VCaP (cell line): ENCODE measurements around the gene NHERF1.

Source experiments
- H3K27ac ChIP-seq: fragments of 450-650 bp; 2 replicates; pipeline ENCODE4 v1.5.1; 2017
- TF ChIP-seq, protein P1 (sequence below): fragments of 450-650 bp; conservative IDR thresholded peaks from 2 replicates; pipeline ENCODE4 v1.5.1; 2017; ENCODE audit warnings: mild to moderate bottlenecking, moderate library complexity

The NHERF1 gene

DNA sequence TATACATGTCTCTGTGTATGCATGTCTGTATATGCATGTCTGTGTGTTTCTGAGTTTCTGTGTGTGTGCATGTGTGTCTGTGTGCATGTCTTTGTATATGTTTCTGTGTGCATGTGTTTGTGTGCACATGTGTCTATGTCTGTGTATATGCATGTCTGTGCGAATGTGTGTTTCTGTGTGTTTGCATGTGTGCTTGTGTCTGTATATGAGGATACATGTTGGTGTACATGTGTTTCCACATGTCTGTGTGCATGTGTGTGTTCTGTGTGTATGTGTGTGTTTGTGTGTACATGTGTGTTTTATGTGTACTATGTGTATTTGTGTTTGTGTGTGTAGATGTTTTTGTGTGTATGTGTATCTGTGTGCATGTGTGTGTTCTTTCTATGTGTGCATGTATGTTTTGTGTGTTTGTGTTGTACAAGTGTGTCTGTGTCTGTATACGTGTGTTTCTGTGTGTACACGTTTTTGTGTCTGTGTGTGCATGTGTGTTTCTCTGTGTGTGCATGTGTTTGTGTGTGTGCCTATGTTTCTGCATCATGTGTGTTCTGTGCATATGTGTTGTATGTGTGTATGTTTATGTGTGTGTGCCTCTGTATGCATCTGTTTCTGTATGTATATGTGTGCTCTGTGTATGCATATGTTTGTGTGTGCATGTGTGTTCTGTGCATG lies 20.3 kb upstream of the NHERF1 start:
- TF ChIP-seq, protein P1, sequence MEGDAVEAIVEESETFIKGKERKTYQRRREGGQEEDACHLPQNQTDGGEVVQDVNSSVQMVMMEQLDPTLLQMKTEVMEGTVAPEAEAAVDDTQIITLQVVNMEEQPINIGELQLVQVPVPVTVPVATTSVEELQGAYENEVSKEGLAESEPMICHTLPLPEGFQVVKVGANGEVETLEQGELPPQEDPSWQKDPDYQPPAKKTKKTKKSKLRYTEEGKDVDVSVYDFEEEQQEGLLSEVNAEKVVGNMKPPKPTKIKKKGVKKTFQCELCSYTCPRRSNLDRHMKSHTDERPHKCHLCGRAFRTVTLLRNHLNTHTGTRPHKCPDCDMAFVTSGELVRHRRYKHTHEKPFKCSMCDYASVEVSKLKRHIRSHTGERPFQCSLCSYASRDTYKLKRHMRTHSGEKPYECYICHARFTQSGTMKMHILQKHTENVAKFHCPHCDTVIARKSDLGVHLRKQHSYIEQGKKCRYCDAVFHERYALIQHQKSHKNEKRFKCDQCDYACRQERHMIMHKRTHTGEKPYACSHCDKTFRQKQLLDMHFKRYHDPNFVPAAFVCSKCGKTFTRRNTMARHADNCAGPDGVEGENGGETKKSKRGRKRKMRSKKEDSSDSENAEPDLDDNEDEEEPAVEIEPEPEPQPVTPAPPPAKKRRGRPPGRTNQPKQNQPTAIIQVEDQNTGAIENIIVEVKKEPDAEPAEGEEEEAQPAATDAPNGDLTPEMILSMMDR: no peak
- no peak overlapping the region for H3K27ac ChIP-seq

DNA sequence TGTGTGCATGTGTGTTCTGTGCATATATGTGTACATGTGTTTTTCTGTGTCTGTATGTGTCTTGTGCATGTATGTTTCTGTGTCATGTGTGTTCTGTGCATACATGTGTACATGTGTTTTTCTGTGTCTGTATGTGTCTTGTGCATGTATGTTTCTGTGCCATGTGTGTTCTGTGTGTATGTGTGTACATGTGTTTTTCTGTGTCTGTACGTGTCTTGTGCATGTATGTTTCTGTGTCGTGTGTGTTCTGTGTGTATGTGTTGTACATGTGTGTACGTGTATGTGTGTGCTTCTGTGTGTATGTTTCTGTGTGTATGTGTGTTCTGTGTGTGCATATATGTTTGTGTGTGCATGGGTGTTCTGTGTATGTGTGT lies 19.7 kb upstream of the NHERF1 start:
- TF ChIP-seq, protein P1: no peak
- no peak overlapping the region for H3K27ac ChIP-seq

DNA sequence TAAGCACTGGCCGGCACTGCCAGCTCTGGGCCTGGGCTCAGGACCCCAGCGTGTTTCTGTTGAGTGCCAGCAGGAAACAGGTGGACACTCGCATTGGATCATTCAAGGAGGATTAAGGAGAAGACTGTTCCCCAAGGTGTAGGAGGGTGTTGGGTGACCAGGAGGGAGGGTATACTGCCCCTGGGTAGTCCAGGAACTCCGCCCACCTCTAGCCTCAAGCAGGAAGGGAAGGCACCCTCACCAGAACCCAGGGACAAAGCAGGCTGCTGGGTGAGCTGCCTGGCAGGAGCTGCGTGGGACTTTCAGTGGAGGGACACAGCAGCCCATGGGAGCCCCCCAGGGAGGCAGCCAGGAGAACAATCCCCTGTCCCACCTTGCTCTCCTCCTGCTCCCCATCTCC lies 19.1 kb upstream of the NHERF1 start:
- H3K27ac ChIP-seq: no peak overlapping the region
- TF ChIP-seq, protein P1: no peak

DNA sequence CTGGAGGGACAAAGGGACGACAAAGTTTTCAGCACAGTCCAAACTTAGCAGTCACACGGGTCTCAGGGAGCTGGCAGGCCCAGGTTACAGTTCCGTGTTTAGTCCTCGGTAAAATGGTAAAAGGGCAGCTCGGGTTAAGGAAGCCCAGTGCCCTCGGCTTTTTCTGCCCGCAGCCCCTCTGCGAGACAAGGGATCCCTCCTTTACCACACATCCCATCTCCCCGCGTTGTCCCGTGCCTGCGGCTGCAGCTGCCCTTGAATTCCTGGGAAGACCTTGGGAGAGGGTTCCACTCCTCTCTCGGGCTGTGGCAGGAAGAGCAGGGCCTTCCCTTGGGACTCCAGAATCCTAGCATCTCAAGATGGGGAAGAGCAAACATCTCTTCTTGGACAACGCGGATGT lies 18.6 kb upstream of the NHERF1 start:
- H3K27ac ChIP-seq: no peak overlapping the region
- TF ChIP-seq, protein P1: no peak

DNA sequence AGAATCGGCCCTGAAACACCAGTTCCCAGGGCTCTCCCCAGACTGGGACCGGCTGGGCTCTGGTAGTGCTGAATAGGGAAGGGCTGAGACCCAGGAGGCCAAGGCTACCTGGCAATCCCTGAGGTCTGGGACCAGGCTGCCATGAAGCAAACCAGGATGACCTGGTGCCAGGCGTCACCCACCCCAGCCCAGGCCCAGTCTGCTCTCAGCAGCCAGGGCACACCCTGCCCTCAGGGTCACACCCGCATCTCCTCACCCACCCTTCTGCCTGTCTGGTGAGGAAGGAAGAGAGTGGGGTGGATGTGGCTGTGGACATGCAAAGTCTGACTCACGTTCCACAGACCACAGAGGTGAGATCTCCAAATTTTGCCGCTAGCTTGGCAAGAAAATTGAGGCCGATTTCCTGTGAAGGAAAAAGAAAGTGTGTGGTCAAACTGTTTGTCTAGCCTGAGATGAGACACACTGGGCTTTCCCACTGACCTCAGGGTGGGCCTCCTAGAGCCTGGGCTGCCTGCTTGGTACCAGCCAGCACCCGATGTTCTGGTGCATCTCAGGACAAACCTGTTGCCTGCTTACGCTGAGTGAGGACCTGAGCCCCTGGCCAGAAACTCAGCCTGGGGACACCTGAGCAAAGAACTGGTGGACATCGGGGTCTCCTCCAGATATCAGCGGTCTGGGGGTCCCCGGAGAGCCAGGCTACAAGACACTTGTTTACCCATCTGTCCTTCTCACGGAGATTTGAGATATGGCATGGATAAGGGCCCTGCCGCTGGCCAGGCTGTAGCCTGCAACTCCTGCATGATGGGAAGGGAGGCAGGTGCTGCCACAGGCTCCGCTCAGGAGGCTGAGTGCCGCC lies 17.7 kb upstream of the NHERF1 start:
- no peak overlapping the region for H3K27ac ChIP-seq
- TF ChIP-seq, protein P1: no peak

DNA sequence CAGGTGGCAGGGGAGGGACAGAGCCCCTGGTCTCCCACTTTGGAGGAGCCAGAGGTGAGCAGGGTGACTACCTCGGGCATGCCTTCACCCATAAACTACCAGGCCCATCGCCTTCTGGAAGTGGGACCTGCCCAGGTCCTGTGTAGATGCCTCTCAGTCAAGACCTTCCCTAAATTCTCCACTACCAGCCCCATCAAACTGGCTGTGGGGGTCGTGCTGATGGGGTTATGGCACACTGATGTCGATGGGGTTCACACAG lies 17.2 kb upstream of the NHERF1 start:
- H3K27ac ChIP-seq: no peak overlapping the region
- TF ChIP-seq, protein P1: no peak

DNA sequence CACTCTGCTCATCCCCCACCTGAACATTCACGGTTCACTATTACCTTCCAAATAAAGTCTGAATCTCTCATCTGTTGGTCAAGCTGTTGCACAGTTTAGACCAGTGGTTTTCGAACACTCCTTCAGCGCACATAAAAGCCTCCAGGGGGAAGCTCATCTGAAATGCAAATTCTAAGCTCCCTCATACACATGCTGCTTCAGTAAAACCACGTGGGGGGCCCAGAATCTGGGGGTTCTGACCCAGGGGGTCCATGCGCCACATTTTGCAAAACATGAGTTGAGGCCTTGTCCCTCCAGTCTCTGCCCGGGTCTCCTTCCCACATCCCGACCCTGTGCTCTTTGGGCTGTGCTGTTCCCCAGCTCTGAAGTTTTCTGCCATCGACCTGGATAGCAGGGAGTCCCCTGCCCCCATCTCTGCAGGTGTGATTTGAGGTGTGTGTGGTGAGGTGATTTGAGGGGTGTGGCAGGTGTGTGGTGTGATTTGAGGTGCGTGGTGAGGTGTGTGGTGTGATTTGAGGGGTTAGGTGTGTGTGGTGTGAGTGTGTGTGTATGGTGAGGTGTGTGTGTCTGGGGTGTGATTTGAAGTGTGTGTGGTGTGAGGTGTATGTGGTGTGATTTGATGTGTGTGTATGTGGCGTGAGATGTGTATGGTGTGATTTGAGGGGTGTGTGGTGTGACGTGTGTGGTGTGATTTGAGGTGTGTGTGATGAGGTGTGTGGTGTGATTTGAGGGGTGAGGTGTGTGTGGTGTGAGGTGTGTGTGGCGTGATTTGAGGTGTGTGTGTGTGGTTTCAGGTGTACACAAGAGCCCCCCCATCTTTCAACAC lies 16.2 kb upstream of the NHERF1 start:
- H3K27ac ChIP-seq: no peak overlapping the region
- TF ChIP-seq, protein P1: no peak
